ENCODE data around the gene ADCY10.
"Not testable (repeated sequence)": the region's sequence is repeated elsewhere in the genome, so short reads cannot be mapped to it uniquely, and the experiment has no call there.

The ADCY10 gene

GRCh38 chr1:167880580-167881021 lies 33.3 kb downstream of the ADCY10 start:
- no peak for DNase-seq

- no peak for DNase-seq
These were observed 34.4 kb downstream of the ADCY10 start for GRCh38 chr1:167879508-167879907.

- DNase-seq: no peak
These were observed 35.4 kb downstream of the ADCY10 start for GRCh38 chr1:167878372-167879160.

- no peak for DNase-seq
These were observed 37.2 kb downstream of the ADCY10 start for GRCh38 chr1:167876597-167877175.

- DNase-seq: no peak
These were observed 42.6 kb downstream of the ADCY10 start for GRCh38 chr1:167871331-167871730.

GRCh38 chr1:167869157-167870001 lies 44.6 kb downstream of the ADCY10 start:
- not testable (repeated sequence) for DNase-seq

- DNase-seq: not testable (repeated sequence)
These were observed 47.1 kb downstream of the ADCY10 start for GRCh38 chr1:167866739-167867414.

GRCh38 chr1:167866326-167866725 lies 47.6 kb downstream of the ADCY10 start:
- DNase-seq: not testable (repeated sequence)

- not testable (repeated sequence) for DNase-seq
These were observed 48.1 kb downstream of the ADCY10 start for GRCh38 chr1:167865804-167866308.

- DNase-seq: not testable (repeated sequence)
These were observed 48.7 kb downstream of the ADCY10 start for GRCh38 chr1:167865193-167865592.

- DNase-seq: no peak
These were observed 49.4 kb downstream of the ADCY10 start for GRCh38 chr1:167864392-167865032.

- DNase-seq: no peak
These were observed 50.0 kb downstream of the ADCY10 start for GRCh38 chr1:167863921-167864279.

- not testable (repeated sequence) for DNase-seq
These were observed 50.6 kb downstream of the ADCY10 start for GRCh38 chr1:167863191-167863920.

GRCh38 chr1:167862432-167863076 lies 51.4 kb downstream of the ADCY10 start:
- no peak for DNase-seq

GRCh38 chr1:167861664-167862381 lies 52.1 kb downstream of the ADCY10 start:
- no peak for DNase-seq

- DNase-seq: no peak
These were observed 53.6 kb downstream of the ADCY10 start for GRCh38 chr1:167860231-167860923.

- DNase-seq: no peak
These were observed 57.1 kb downstream of the ADCY10 start for GRCh38 chr1:167856711-167857418.

- no peak for DNase-seq
These were observed 59.8 kb downstream of the ADCY10 start for GRCh38 chr1:167854184-167854583.

- DNase-seq: no peak
These were observed 64.3 kb downstream of the ADCY10 start for GRCh38 chr1:167849666-167850065.
